ENCODE data around the gene C1orf167. TPM values are rescaled to one million over a fixed set of nuclear protein-coding genes. Genes with fewer than 3 reads are reported as not detected.

C1orf167 gene
- total RNA-seq (ENCODE audit: low replicate concordance) = 0.36 TPM in 1 of 2 replicates, not detected in the other

GRCh38 chr1:11761988-11762406 lies at the start of gene C1orf167:
TSS of gene C1orf167 (plus strand) at chr1:11762193. CDS start at chr1:11764401, 2,208 bp downstream.
- no peak for DNase-seq (ENCODE audit: low read depth)
- H3K4me3 ChIP-seq (ENCODE audit: low read depth, low read length) = no peak within 1 kb of the TSS
- no peak for TF ChIP-seq CTCF (IDR thresholded peaks at IDR 0.05; ENCODE audit: insufficient read depth, low read length)

- TF ChIP-seq CTCF (IDR thresholded peaks at IDR 0.05; ENCODE audit: insufficient read depth, low read length) = no peak
- DNase-seq (ENCODE audit: low read depth) = no peak
- no peak overlapping the region for H3K4me3 ChIP-seq (ENCODE audit: low read depth, low read length)
Observed at GRCh38 chr1:11712285-11712684, 49.7 kb upstream of the C1orf167 start.

- no peak for DNase-seq (ENCODE audit: low read depth)
- H3K4me3 ChIP-seq (ENCODE audit: low read depth, low read length) = no peak overlapping the region
- TF ChIP-seq CTCF (IDR thresholded peaks at IDR 0.05; ENCODE audit: insufficient read depth, low read length) = no peak
Observed at GRCh38 chr1:11713095-11713494, 48.9 kb upstream of the C1orf167 start.

- TF ChIP-seq CTCF (IDR thresholded peaks at IDR 0.05; ENCODE audit: insufficient read depth, low read length) = no peak
- H3K4me3 ChIP-seq (ENCODE audit: low read depth, low read length) = no peak overlapping the region
- peak; percentile 13 for DNase-seq (ENCODE audit: low read depth)
Observed at GRCh38 chr1:11714831-11715575, 47.0 kb upstream of the C1orf167 start.

GRCh38 chr1:11719313-11720032 lies 42.5 kb upstream of the C1orf167 start:
- peak; percentile 77 for DNase-seq (ENCODE audit: low read depth)
- TF ChIP-seq CTCF (IDR thresholded peaks at IDR 0.05; ENCODE audit: insufficient read depth, low read length) = peak; percentile 98
- peak overlapping the region; percentile 48 for H3K4me3 ChIP-seq (ENCODE audit: low read depth, low read length)

GRCh38 chr1:11720033-11720376 lies 42.0 kb upstream of the C1orf167 start:
- no peak overlapping the region for H3K4me3 ChIP-seq (ENCODE audit: low read depth, low read length)
- no peak for TF ChIP-seq CTCF (IDR thresholded peaks at IDR 0.05; ENCODE audit: insufficient read depth, low read length)
- DNase-seq (ENCODE audit: low read depth) = no peak
